Loucy (cell line): Measurements from ENCODE around the gene FOXP1.

Source experiments
- EZH2phosphoT487 ChIP-seq: fragments of 200-600 bp; IDR thresholded peaks from 2 replicates; pipeline ENCODE4 v1.6.1; 2018; ENCODE audit warnings: antibody characterized with exemption, mild to moderate bottlenecking, moderate library complexity, borderline replicate concordance
- TF ChIP-seq, protein P1 (sequence below): fragments of 200-600 bp; sonication (generic); conservative IDR thresholded peaks from 2 replicates; pipeline ENCODE4 v1.5.1; 2014; ENCODE audit warnings: mild to moderate bottlenecking, antibody characterized with exemption, low read length

DNA sequence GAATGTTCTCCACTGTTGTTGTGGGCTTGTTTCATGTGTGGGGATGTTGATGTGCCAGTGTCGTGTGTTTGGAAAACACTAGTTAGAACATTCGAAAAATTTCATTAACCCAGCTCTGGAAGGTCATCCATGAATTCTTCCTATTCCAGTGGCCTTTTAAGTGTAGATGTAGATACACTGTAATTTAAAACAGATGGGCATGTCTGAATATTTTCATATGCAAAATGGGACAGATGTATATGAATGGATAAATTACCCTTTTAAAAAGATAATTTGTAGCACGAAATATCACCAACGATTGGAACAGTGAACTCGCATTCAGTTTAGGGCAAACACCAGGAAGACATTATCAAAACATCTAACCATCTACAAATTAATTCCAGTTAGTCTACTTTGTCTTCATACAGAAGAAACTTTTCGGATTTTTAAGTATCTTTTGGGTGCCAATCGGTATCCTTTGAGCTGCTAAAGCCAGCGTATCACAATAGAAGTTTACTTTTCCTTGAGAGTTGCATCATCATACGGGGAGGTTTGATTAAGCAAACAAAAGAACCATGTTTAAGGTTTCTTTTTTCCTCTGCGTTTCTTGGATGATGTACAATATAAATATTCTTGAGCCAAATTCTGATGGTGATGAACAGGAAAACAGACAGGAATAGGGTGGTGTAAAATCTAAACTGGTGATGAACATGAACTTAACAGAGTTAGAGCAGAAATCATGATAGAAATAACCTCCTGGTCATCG is 528.1 kb downstream of the FOXP1 start:
- TF ChIP-seq, protein P1, sequence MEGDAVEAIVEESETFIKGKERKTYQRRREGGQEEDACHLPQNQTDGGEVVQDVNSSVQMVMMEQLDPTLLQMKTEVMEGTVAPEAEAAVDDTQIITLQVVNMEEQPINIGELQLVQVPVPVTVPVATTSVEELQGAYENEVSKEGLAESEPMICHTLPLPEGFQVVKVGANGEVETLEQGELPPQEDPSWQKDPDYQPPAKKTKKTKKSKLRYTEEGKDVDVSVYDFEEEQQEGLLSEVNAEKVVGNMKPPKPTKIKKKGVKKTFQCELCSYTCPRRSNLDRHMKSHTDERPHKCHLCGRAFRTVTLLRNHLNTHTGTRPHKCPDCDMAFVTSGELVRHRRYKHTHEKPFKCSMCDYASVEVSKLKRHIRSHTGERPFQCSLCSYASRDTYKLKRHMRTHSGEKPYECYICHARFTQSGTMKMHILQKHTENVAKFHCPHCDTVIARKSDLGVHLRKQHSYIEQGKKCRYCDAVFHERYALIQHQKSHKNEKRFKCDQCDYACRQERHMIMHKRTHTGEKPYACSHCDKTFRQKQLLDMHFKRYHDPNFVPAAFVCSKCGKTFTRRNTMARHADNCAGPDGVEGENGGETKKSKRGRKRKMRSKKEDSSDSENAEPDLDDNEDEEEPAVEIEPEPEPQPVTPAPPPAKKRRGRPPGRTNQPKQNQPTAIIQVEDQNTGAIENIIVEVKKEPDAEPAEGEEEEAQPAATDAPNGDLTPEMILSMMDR: no peak
- TF ChIP-seq EZH2phosphoT487: no peak
